ENCODE measurements around the gene TARBP2. TPM values are rescaled to one million over a fixed set of nuclear protein-coding genes. Genes with fewer than 3 reads are reported as not detected.

TARBP2 gene
- total RNA-seq, 3 donors from 2014 or later, result 24.8 to 45.1 (median 37.0) TPM

DNA sequence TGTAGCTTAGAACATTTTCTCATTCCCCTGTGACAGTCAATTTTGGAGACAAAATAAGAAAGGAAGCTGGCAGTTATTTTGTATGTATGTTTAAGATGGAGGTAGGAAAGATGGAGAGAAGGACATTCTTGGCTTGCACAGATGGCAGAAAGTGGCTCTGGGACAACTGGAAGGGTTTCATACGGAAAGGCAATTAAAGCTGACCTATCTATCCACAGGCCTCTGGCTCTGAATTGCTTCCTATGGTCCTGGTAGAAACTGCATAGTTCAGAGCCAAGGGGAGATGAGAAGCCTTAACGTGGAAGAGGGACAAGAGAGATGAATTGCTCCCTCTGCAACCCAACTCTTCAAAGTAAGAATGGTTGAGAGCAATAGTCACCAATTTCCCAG, 14.2 kb downstream of the TARBP2 start:
- Histone ChIP-seq H3K27me3 (no peaks in the 10 kb centered on the region), H3K36me3 (peaks cover 6% of the 10 kb centered on the region), H3K4me3 (no peak overlapping the region), H3K9me3 (no peaks in the 10 kb centered on the region), H3K4me1 (no peaks in the 10 kb centered on the region), H3K27ac (no peak overlapping the region)
- TF ChIP-seq CTCF (IDR thresholded peaks at IDR 0.05) (no peak), POLR2A (IDR thresholded peaks at IDR 0.05) (no peak)
- DNase-seq (ENCODE audit: low spot score in 2 of 2), result no peak
- intact Hi-C loops (cut with DNase I; ENCODE audit: low total_unique reads), result no loop called here

DNA sequence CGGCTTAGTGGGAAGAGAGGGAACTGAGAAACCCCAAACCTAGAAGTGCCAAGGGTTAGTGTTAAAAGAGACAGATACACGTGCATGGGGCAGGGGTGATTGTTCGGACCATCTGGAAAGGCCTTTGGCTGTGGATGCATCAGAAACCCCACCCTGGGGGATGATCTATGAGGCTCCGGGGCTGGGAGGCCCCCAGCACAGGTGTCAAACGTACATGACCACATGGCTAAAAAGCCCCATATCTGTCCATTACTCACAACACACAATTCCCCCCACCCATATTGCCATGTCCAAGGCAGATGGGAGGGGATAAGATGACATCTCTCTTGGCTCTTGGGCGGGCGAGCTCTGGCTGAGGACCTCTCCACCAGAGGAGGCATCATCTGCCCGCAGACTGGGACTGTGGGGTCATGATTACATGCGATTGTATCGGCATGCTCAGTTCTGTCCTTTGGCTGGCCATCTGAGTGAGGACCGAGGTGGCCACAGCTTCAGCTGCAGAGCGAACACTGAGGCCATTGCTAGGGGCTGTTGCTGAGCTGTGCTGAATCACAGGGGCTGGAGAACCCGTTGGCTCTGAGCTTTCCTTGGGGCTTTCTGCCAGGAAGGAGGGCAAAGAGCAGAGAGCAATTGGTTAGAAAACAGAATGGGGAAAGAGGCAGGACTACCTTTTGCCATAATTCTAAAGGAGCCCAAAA, 15.8 kb downstream of the TARBP2 start:
- Histone ChIP-seq H3K36me3 (peaks cover 6% of the 10 kb centered on the region), H3K27me3 (no peaks in the 10 kb centered on the region), H3K4me3 (no peak overlapping the region), H3K9me3 (no peaks in the 10 kb centered on the region), H3K4me1 (no peaks in the 10 kb centered on the region), H3K27ac (no peak overlapping the region)
- no peak for DNase-seq (ENCODE audit: low spot score in 2 of 2)
- intact Hi-C loops (cut with DNase I; ENCODE audit: low total_unique reads), result no loop called here
- TF ChIP-seq CTCF (IDR thresholded peaks at IDR 0.05) (no peak), POLR2A (IDR thresholded peaks at IDR 0.05) (no peak), POLR2AphosphoS5 (IDR thresholded peaks at IDR 0.05) (no peak)

- Histone ChIP-seq H3K4me3 (no peak overlapping the region), H3K9me3 (no peaks in the 10 kb centered on the region), H3K27ac (no peak overlapping the region), H3K27me3 (no peaks in the 10 kb centered on the region), H3K4me1 (no peaks in the 10 kb centered on the region), H3K36me3 (peaks cover 6% of the 10 kb centered on the region)
- TF ChIP-seq POLR2A (IDR thresholded peaks at IDR 0.05) (no peak), CTCF (IDR thresholded peaks at IDR 0.05) (no peak), POLR2AphosphoS5 (IDR thresholded peaks at IDR 0.05) (no peak)
- no peak for DNase-seq (ENCODE audit: low spot score in 2 of 2)
- intact Hi-C loops (cut with DNase I; ENCODE audit: low total_unique reads), result no loop called here
Observed at GRCh38 chr12:53518381-53518780, 17.3 kb downstream of the TARBP2 start.

DNA sequence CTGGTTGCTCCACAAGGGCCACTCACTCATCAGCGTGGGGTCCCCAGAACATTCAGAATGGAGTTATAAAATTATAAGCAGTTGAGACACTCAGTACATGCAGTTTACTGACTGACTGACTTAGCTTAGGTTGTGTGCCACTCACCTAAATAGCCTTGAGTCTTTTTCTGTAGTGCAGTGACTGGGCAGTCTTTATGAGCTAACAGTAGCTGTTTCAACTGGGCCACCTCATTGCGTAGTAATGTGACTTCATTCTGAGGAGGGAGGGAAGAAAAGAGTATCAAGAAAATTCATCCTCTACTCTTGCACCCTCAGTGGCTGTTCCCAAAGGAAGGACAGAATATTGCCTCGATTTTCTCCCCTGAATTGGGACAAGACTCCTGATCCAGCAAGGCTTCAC, 22.0 kb downstream of the TARBP2 start:
- Histone ChIP-seq H3K4me1 (no peaks in the 10 kb centered on the region), H3K4me3 (no peak overlapping the region), H3K27ac (no peak overlapping the region), H3K9me3 (no peaks in the 10 kb centered on the region), H3K36me3 (no peaks in the 10 kb centered on the region), H3K27me3 (no peaks in the 10 kb centered on the region)
- intact Hi-C loops (cut with DNase I; ENCODE audit: low total_unique reads), result no loop called here
- TF ChIP-seq POLR2AphosphoS5 (IDR thresholded peaks at IDR 0.05) (no peak), CTCF (IDR thresholded peaks at IDR 0.05) (no peak), POLR2A (IDR thresholded peaks at IDR 0.05) (no peak)
- no peak for DNase-seq (ENCODE audit: low spot score in 2 of 2)

- Histone ChIP-seq H3K9me3 (no peaks in the 10 kb centered on the region), H3K27me3 (no peaks in the 10 kb centered on the region), H3K36me3 (no peaks in the 10 kb centered on the region), H3K4me3 (no peak overlapping the region), H3K4me1 (no peaks in the 10 kb centered on the region), H3K27ac (no peak overlapping the region)
- DNase-seq (ENCODE audit: low spot score in 2 of 2), result no peak
- intact Hi-C loops (cut with DNase I; ENCODE audit: low total_unique reads), result no loop called here
- no peak for TF ChIP-seq POLR2AphosphoS5 (IDR thresholded peaks at IDR 0.05)
- no peak for TF ChIP-seq POLR2A (IDR thresholded peaks at IDR 0.05)
- TF ChIP-seq CTCF (IDR thresholded peaks at IDR 0.05), result no peak
Observed at GRCh38 chr12:53524476-53524875, 23.4 kb downstream of the TARBP2 start.
